GM23338 (cell line): ENCODE results near the gene TP73.

Source experiments
- CREB1 ChIP-seq: fragments of 250-450 bp; sonication (Bioruptor Pico); IDR thresholded peaks from 2 replicates; pipeline ENCODE4 v1.5.0; 2020; ENCODE audit warnings: low read depth, mild to moderate bottlenecking, moderate library complexity
- CTCF ChIP-seq, 2 experiments: fragments of 200-600 bp in 1 of 2; sonication (generic) in 1 of 2; conservative IDR thresholded peaks; 2 replicates each; pipeline versions ENCODE4 v1.5.1 to v1.6.1; 2016 to 2017; ENCODE audit warnings: antibody characterized with exemption in 2 of 2, low read depth in 2 of 2, mild to moderate bottlenecking in 2 of 2, moderate library complexity in 1 of 2
- EZH2 ChIP-seq: fragments of 200-600 bp; sonication (generic); IDR thresholded peaks from one replicate; pipeline ENCODE4 v1.8.0; 2017; ENCODE audit warnings: antibody characterized with exemption, mild to moderate bottlenecking, low read depth; ENCODE audit not compliant: unreplicated experiment
- EZH2phosphoT487 ChIP-seq: fragments of 200-600 bp; sonication (generic); IDR thresholded peaks from one replicate; pipeline ENCODE4 v1.8.1; 2018; ENCODE audit warnings: antibody characterized with exemption; ENCODE audit not compliant: unreplicated experiment
- JUNB ChIP-seq: IDR thresholded peaks from one replicate; pipeline ENCODE4 v1.6.1; 2016; ENCODE audit warnings: antibody characterized with exemption; ENCODE audit not compliant: unreplicated experiment
- POLR2AphosphoS5 ChIP-seq: IDR thresholded peaks from 2 replicates; pipeline ENCODE4 v1.6.1; 2016; ENCODE audit warnings: antibody characterized with exemption, low read depth
- REST ChIP-seq: IDR thresholded peaks from one replicate; pipeline ENCODE4 v1.6.1; 2018; ENCODE audit warnings: antibody characterized with exemption; ENCODE audit not compliant: unreplicated experiment
- ZNF462 ChIP-seq: fragments of 250-450 bp; sonication (Bioruptor Pico); IDR thresholded peaks from 2 replicates; pipeline ENCODE4 v1.5.0; 2020; ENCODE audit warnings: mild to moderate bottlenecking, moderate library complexity

GRCh38 chr1:3630914-3631313, 21.4 kb upstream of the TP73 start:
- TF ChIP-seq CTCF (conservative IDR thresholded peaks at IDR 0.05; ENCODE audit: low read depth in 2 of 2) = no peak
- no peak for TF ChIP-seq EZH2phosphoT487
- TF ChIP-seq CREB1 (CRISPR knock-in tag) = no peak
- TF ChIP-seq POLR2AphosphoS5 = no peak
- TF ChIP-seq EZH2 = no peak
- TF ChIP-seq JUNB = no peak
- TF ChIP-seq REST = no peak
- TF ChIP-seq ZNF462 (CRISPR knock-in tag) = no peak
